Measurements from ENCODE around the gene AIPL1.
A peak's percentile ranks its signal among the peaks of the same experiment; 100 is the strongest.

AIPL1 gene

DNA sequence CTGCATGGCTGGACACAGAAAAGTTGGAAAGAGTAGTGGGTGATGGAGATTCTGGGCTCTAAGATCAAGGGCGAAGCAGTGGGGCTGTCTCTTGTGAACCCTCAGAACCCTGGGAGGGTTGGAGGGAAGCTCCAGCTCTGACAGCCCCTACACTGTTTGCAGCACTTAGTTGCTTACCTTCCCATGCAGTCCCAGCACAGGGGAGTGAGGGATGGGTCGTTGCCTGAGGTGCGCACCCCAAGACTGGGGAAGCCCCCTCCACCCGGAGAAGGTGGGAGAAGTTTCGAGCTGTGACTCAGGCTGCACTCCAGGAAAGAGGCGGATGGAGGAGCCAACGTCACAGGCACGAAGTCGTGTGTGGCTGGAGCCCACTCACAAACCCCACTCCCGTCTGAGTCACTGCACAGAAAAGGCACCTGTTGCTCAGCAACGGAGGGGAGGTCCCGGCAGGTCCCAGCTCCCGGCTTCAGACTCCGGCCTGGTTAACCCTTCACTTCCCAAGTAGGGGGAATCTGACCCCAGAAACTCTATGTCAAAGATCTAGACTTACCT is 60.1 kb downstream of the AIPL1 start:
- peak; percentile 36 to 75 for DNase-seq (ENCODE audit: low read depth in 1 of 2, low spot score in 1 of 2)

DNA sequence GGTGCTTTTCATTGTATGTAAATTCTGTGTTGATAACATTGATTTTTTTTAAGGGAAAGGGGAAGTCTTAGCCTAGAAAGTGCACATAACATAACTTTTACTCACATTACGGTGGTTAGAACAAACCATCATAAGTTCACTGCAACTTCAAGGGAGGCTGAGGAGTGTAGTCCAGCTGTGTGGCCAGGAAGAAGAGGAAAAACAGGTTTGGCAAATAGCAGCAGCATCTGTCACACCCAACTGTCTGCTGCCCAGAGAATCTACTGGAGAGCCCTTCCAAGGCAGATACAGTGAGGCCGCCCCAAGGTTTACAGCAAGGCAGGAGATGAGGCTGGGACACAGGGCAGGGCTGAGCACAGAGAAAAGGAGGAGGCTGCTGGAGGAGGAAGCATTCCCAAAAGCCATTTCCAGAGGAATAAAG is 60.6 kb downstream of the AIPL1 start:
- no peak for DNase-seq (ENCODE audit: low read depth in 1 of 2, low spot score in 1 of 2)

Measured in activated CD4-positive, alpha-beta T cell treated with anti-CD3 and anti-CD28 coated beads, Interleukin-2, amount 50 U/mL, for 24 hours (primary cell).